Parietal lobe (tissue), 1 donor: ENCODE measurements around the gene FAM24A. TPM values are rescaled to one million over a fixed set of nuclear protein-coding genes. Genes with fewer than 3 reads are reported as not detected.

Source experiments
- total RNA-seq: library from RNA; depleted of rRNA; stranded (reverse); fragments of >200 nt; gene quantifications from one replicate; pipeline ENCODE4 v1.2.3, GENCODE V29; 2014

FAM24A gene, protein sequence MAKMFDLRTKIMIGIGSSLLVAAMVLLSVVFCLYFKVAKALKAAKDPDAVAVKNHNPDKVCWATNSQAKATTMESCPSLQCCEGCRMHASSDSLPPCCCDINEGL
- total RNA-seq = not detected

DNA sequence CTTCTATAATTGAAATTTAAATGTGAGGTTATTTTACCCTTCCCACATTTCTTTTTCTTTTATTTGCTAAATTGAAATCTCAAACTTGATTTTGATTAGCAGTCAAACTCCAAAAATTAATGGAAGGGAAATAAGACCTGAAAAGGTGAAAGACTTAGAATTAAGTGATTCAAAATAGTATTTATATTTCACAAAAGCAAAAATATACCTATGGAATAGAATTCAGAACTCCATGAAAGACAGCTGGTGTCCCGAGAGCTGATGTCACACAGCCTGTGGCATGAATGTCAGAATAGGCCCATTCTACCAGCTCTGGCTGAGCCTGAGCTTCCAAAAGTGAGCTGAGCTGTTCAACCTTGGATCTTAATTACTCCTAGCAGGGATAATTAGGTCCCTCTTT lies at the start of gene FAM24A:
TSS of gene FAM24A (plus strand) at position 301 of the 400 bp plus-strand sequence. CDS start 1,025 bp downstream, outside the sequence.

DNA sequence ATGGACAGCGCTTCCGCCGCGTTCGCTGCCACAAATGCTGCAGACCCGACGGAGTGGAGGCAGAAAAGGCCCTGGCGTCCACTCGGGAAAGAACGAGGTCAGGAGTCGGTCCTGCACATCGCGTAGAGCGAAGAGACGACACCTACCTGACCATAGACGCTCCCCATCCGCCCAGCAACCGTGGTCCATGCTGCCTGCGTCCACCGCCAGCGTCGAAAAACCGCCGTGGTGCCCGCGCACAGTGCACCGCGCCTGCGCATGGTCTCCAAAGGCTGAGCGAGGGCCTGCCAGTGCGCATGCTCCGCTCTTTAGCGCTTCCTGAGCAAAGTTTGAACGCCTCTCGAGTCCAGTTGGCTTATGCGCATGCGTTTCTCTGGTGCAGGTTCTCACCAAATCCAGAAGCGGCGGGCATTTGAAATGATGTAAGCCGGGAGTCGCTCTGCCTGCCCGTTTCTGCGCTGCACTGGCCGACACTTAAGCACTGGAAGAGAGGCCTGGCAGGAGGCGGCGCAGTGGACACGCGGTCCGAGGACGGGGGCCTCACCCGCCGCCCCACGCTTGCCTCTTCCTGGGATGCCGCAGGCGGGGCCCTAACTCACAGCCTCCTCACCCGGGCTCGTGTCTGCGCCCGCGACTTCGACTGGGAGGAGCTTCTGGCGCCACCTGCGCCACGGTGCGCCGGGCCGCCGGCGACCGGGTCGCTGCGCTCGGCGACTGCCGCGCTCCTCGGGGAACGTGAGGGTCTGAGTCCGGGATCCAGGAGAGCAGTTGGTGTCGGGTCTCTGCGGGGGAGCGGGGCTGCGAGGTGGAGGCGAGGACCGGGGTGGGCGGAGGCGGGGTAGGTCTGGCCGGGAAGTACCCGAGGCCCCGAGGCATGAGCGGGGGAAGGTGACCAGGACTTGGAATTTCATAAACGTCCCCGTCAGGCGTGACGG lies 30.8 kb upstream of the FAM24A start, which contains the start of gene FAM24B:
TSS of gene FAM24B (minus strand) at position 243 of the 935 bp plus-strand sequence. CDS start 29,066 bp downstream, outside the sequence.

DNA sequence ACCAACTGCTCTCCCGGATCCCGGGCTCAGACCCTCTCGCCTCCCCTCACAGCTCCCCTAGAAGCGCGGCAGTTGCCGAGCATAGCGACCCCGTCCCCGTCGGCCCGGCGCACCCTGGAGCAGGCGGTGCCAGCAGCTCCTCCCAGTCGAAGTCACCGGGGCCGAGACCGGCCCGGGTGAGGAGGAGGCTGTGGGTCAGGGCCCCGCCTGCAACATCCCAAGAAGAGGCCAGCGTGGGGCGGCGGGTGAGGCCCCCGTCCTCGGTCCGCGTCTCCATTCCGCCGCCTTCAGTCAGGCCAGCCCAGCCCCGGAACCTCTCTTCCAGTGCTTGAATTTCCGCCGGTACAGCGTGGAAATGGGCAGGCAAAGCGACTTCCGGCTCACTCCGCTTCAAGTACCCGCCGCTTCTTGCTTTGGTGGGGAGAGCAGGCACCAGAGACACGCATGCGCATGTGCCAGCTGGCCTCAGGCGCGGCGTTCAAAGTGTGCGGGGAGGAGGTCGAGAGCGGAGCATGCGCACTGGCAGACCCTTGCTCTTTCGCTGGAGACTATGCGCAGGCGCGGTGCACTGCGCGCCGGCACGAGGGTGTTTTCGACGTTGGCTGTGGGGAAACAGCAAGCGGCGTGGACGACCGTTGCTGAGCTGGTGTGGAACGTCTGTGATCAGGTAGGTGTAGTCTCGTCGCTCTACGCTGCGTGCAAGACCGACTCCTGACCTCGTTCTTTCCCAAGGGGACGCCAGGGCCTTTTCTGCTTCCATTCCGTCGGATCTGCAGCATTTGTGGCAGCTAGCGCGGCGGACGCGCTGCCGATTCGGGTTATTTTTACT lies 43.7 kb downstream of the FAM24A start, which contains the start of gene C10orf88:
TSS of gene C10orf88 (minus strand) at position 326 of the 829 bp plus-strand sequence. CDS start at position 277, 49 bp downstream.

Other genes with a start within 250 kb of the FAM24A start
- gene C10orf120, start 210.8 kb upstream of the FAM24A start, total RNA-seq = not detected
- 2.8 TPM for gene CUZD1, start 64.8 kb upstream of the FAM24A start, total RNA-seq
- gene FAM24B, start 31.0 kb upstream of the FAM24A start, total RNA-seq = 18.8 TPM
- gene C10orf88, start 43.6 kb downstream of the FAM24A start, total RNA-seq = 25.7 TPM
- gene PSTK, start 69.8 kb downstream of the FAM24A start, total RNA-seq = 13.5 TPM
- 17.2 TPM for gene IKZF5, start 98.2 kb downstream of the FAM24A start, total RNA-seq
- gene ACADSB, start 98.4 kb downstream of the FAM24A start, total RNA-seq = 13.1 TPM
- gene HMX3, start 225.4 kb downstream of the FAM24A start, total RNA-seq = not detected
- gene HMX2, start 237.5 kb downstream of the FAM24A start, total RNA-seq = not detected
- gene BUB3, start 243.8 kb downstream of the FAM24A start, total RNA-seq = 135 TPM